HepG2 (cell line): ENCODE data around the gene DISP2. TPM values are rescaled to one million over a fixed set of nuclear protein-coding genes. Genes with fewer than 3 reads are reported as not detected.
A peak's percentile ranks its signal among the peaks of the same experiment; 100 is the strongest.

Experiments
- ATAC-seq: fragments of 200-7000 bp; cut with Tn5 transposase; 3 replicates; pipeline ENCODE4 v1.9.1; 2020; ENCODE audit warnings: mild to moderate bottlenecking, moderate library complexity
- BruUV-seq: library from RNA; stranded (reverse); fragments of 400-500 nt; replicated peaks from 2 replicates; lab custom pipeline; 2021; lab: Mats Ljungman, UMichigan
- CTCF ChIA-PET: fragments of 300-600 bp; formaldehyde crosslinking; extraction: SDS; loops from one replicate; lab custom pipeline; 2021; ENCODE audit warnings: low total read pairs, inconsistent platforms, low intra/inter-chr PET ratio; lab: Yijun Ruan, JAX
- POLR2A ChIA-PET: fragments of 350-600 bp; sonication (Branson Sonifier 250); formaldehyde crosslinking; loops from one replicate; lab custom pipeline; 2020; ENCODE audit warnings: antibody characterized with exemption, inconsistent platforms; lab: Yijun Ruan, JAX
- DNase-seq: peaks from one replicate; pipeline ENCODE4 v3.0.0-alpha.2; 2015; ENCODE audit warnings: low spot score
- FAIRE-seq: peaks from 3 replicates; lab custom pipeline; 2011; peaks lifted over from hg19 to GRCh38; lab: Jason Lieb, UNC
- H2AFZ ChIP-seq: one replicate; pipeline ENCODE4 v1.6.1; 2011; ENCODE audit warnings: low read length, inconsistent platforms
- H3K27ac ChIP-seq: fragments of 300-600 bp; 3 replicates; pipeline ENCODE4 v1.8.0; 2011; ENCODE audit warnings: mixed run types, mild to moderate bottlenecking, mixed read lengths, low read length, inconsistent platforms; ENCODE audit not compliant: insufficient read depth; ENCODE audit errors: extremely low read length
- H3K27me3 ChIP-seq, 2 experiments: fragments of 200-600 bp in 1 of 2; 2 replicates in 1 of 2; 3 replicates in 1 of 2; pipeline versions ENCODE4 v1.6.0 to v1.8.0; 2011; ENCODE audit warnings: low read length in 2 of 2, mild to moderate bottlenecking in 2 of 2, moderate library complexity in 2 of 2, inconsistent platforms in 1 of 2; ENCODE audit not compliant: insufficient read depth in 2 of 2, control insufficient read depth in 1 of 2
- H3K36me3 ChIP-seq, 2 experiments: fragments of 200-600 bp in 1 of 2; replicated peaks in 1 of 2; 2 replicates in 1 of 2; 3 replicates in 1 of 2; pipeline versions ENCODE4 v1.5.1 to v1.8.0; 2011; ENCODE audit warnings: low read length in 2 of 2, inconsistent platforms in 1 of 2; ENCODE audit not compliant: insufficient read depth in 2 of 2, control insufficient read depth in 1 of 2
- H3K4me1 ChIP-seq: 2 replicates; pipeline ENCODE4 v1.5.1; 2012; ENCODE audit warnings: low read length, inconsistent platforms; ENCODE audit not compliant: insufficient read depth
- H3K4me2 ChIP-seq: 2 replicates; pipeline ENCODE4 v1.6.0; 2011; ENCODE audit warnings: low read depth, low read length, inconsistent platforms
- H3K4me3 ChIP-seq, 3 experiments: fragments of 200-600 bp in 1 of 3; sonication (generic), shearing (Covaris generic) in 1 of 3; replicated peaks in 1 of 3; 2 replicates each; pipeline ENCODE4 v1.5.1; 2011 to 2016; ENCODE audit warnings: low read length in 3 of 3, inconsistent platforms in 2 of 3, low read depth in 2 of 3, mild to moderate bottlenecking in 2 of 3, control low read depth in 1 of 3, mixed read lengths in 1 of 3; ENCODE audit not compliant: insufficient read depth in 1 of 3
- H3K79me2 ChIP-seq: one replicate; pipeline ENCODE4 v1.6.1; 2011; ENCODE audit warnings: low read length, inconsistent platforms; ENCODE audit not compliant: insufficient read depth
- H3K9ac ChIP-seq: 2 replicates; pipeline ENCODE4 v1.6.0; 2011; ENCODE audit warnings: mild to moderate bottlenecking, low read depth, low read length, inconsistent platforms; ENCODE audit not compliant: insufficient read depth
- H3K9me3 ChIP-seq: 2 replicates; pipeline ENCODE4 v1.5.1; 2012; ENCODE audit warnings: mild to moderate bottlenecking, low read length
- H4K20me1 ChIP-seq: 2 replicates; pipeline ENCODE4 v1.6.0; 2011; ENCODE audit warnings: inconsistent platforms, mild to moderate bottlenecking, low read length, moderate library complexity; ENCODE audit not compliant: insufficient read depth
- ARID2 ChIP-seq: sonication (generic); formaldehyde crosslinking; IDR thresholded peaks from 2 replicates; pipeline ENCODE4 v1.8.1; 2022; ENCODE audit warnings: mild to moderate bottlenecking, missing genetic modification reagents, borderline replicate concordance
- CBFB ChIP-seq: sonication (generic); formaldehyde crosslinking; IDR thresholded peaks from 2 replicates; pipeline ENCODE4 v1.4.0; 2020; ENCODE audit warnings: missing genetic modification reagents
- SRSF4 ChIP-seq: fragments of 200-400 bp; formaldehyde crosslinking; IDR thresholded peaks from one replicate; pipeline ENCODE4 v1.6.1; 2018; ENCODE audit warnings: mild to moderate bottlenecking, low read depth, low read length, moderate library complexity; ENCODE audit not compliant: poor library complexity, severe bottlenecking
- ZBTB8A ChIP-seq: sonication (generic); formaldehyde crosslinking; IDR thresholded peaks from 2 replicates; pipeline ENCODE4 v1.4.0; 2020; ENCODE audit warnings: mild to moderate bottlenecking, low read depth, missing genetic modification reagents, borderline replicate concordance
- ZFY ChIP-seq: sonication (generic); formaldehyde crosslinking; IDR thresholded peaks from 2 replicates; pipeline ENCODE4 v1.4.0; 2020; ENCODE audit warnings: missing genetic modification reagents
- ZNF350 ChIP-seq: sonication (generic); formaldehyde crosslinking; IDR thresholded peaks from 2 replicates; pipeline ENCODE4 v1.4.0; 2020; ENCODE audit warnings: mild to moderate bottlenecking, low read depth, missing genetic modification reagents, borderline replicate concordance
- ZNF562 ChIP-seq: sonication (generic); formaldehyde crosslinking; IDR thresholded peaks from 2 replicates; pipeline ENCODE4 v1.8.0; 2022; ENCODE audit warnings: missing genetic modification reagents, borderline replicate concordance
- ZNF691 ChIP-seq: sonication (generic); formaldehyde crosslinking; IDR thresholded peaks from 2 replicates; pipeline ENCODE4 v1.4.0; 2020; ENCODE audit warnings: missing genetic modification reagents, low read depth, mild to moderate bottlenecking, borderline replicate concordance
- WGBS: methylation state at CpG from one replicate; pipeline ENCODE4 v1.1.6; 2017; ENCODE audit warnings: low lambda C conversion rate; 5-methylcytosine and 5-hydroxymethylcytosine counted together
- in situ Hi-C: cut with HindIII; loops from 2 replicates; pipeline ENCODE4 v1.10.0; 2017; ENCODE audit warnings: low pct_unique_long_range_greater_than_20kb; ENCODE audit not compliant: extremely low pct_ligation_motif_present
- intact Hi-C: fragments of 100-400 bp; cut with micrococcal nuclease; formaldehyde crosslinking; loops from one replicate; pipeline ENCODE4 v1.10.0; 2022; ENCODE audit not compliant: unreplicated experiment
- polyA plus RNA-seq, 8 experiments: library from polyadenylated mRNA; depleted of rRNA in 3 of 8; stranded (reverse) in 7 of 8; unstranded in 1 of 8; fragments of >200 nt; fragmentation: Illumina TruSeq in 4 of 8; extraction: Trizol in 4 of 8; gene quantifications; 2 replicates each; pipeline versions ENCODE4 v1.2.1 to v1.2.3, GENCODE V29; 2011 to 2016; ENCODE audit warnings: low read depth in 4 of 8, missing spikeins in 1 of 8, mixed read lengths in 1 of 8; ENCODE audit not compliant: insufficient read depth in 1 of 8
- total RNA-seq, 5 experiments: library from RNA; depleted of rRNA; stranded (reverse); fragments of >200 nt; fragmentation: Illumina TruSeq; extraction: Trizol; gene quantifications; 2 replicates each; pipeline ENCODE4 v1.2.3, GENCODE V29; 2016; ENCODE audit warnings: low read depth in 1 of 5

Gene DISP2
- total and polyA plus RNA-seq, 2 of the 13 experiments (the other 11 are each of a cell fraction or from before 2014, with no cell fraction given), result 0.09 to 0.32 TPM

DNA sequence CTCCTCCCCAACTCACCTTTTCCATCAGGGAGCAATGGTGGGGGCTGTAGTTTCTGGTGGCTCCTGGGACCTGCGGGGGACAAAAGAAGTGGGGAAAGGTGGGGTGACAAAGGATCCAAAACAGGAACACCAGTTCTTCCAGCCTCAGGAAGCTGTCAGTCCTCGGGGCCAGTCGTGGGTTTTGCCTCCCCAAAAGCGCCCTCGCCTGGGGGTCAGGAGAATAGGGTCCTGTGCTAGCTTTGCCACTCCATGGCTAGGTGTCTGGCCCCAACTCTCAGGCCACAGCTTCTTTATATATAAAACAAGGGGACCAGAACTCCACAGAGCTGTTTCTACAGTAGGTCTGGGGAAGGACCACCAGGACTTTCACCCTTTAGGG, 21.3 kb upstream of the DISP2 start:
- no peak for DNase-seq
- Histone ChIP-seq H4K20me1 (peaks cover 4% of the 10 kb centered on the region; the same call in 1 of the 2 replicates), H3K9ac (no peak overlapping the region), H3K27ac (no peak overlapping the region), H3K4me3 (no peak overlapping the region), H3K79me2 (no peaks in the 10 kb centered on the region), H3K36me3 (no peaks in the 10 kb centered on the region; a peak in 1 of 5 replicates), H3K27me3 (no peaks in the 10 kb centered on the region), H3K9me3 (no peaks in the 10 kb centered on the region)
- BruUV-seq, result no TSS peak
- intact Hi-C loops (no loop called here), in situ Hi-C loops (no loop called here)
- POLR2A ChIA-PET, result no interaction called here
- 62% methylated on average over 5 of the region's 5 CpGs for WGBS
- FAIRE-seq, result no peak
- TF ChIP-seq ZBTB8A (no peak), ZNF350 (CRISPR knock-in tag) (no peak), CBFB (CRISPR knock-in tag) (no peak), SRSF4 (no peak)
- TF ChIP-seq, all 625 proteins: peak for 0
- ATAC-seq, result no peak
- Histone ChIP-seq H3K4me1 (peaks cover 40% of the 10 kb centered on the region), H2AFZ (no peak overlapping the region), H3K4me2 (no peak overlapping the region)
- CTCF ChIA-PET, result no interaction called here

DNA sequence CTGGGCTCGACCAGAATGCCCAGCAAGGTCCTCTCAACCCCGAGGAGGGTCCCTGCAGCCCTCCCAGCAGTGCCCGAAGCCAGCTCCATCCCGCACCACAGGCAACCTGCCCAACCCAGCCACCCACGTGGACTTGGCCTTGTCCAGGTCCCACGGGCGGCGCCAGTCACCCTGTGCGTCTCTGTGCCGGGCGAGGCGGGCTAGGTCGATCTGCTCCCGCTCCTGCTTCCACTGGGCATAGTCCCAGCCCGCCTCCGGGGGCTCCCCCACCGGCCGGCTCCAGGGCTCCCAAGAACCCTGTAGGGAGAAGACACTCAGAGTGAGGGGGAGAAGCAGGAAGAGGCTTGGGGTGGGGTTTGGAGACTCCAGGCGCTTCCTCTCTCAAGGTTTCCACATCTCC, 20.4 kb upstream of the DISP2 start:
- Histone ChIP-seq H3K27me3 (no peaks in the 10 kb centered on the region), H3K9me3 (no peaks in the 10 kb centered on the region), H3K79me2 (no peaks in the 10 kb centered on the region), H3K36me3 (no peaks in the 10 kb centered on the region; a peak in 1 of 5 replicates), H2AFZ (no peak overlapping the region), H3K4me1 (peaks cover 41% of the 10 kb centered on the region), H3K9ac (no peak overlapping the region), H3K4me3 (no peak overlapping the region), H4K20me1 (peaks cover 4% of the 10 kb centered on the region; the same call in 1 of the 2 replicates), H3K4me2 (no peak overlapping the region), H3K27ac (no peak overlapping the region)
- DNase-seq (no peak), FAIRE-seq (no peak), ATAC-seq (no peak)
- in situ Hi-C loops, result no loop called here
- intact Hi-C loops, result no loop called here
- no peak for TF ChIP-seq ZNF562
- no peak for TF ChIP-seq ZFY
- TF ChIP-seq ARID2 (CRISPR knock-in tag), result no peak
- TF ChIP-seq ZNF691 (CRISPR knock-in tag), result 0 out of 2 replicates have a peak, but pooled peaks have one; percentile 7
- 86% methylated on average over 13 of the region's 19 CpGs for WGBS
- ChIA-PET POLR2A (interaction anchor here (1.2 to 4.4 kb wide), 5 partner anchors 12 to 68 kb away, joined by 3 to 24 read pairs (median 18); partner anchors contain the start of genes INAFM2 and IVD), CTCF (interaction anchor here (1.8 to 2.3 kb wide), 2 partner anchors 15 to 84 kb away, joined by 6 to 19 read pairs; partner anchors contain the start of gene INAFM2)
- no TSS peak for BruUV-seq
